ENCODE measurements around the gene DHRSX.
"Not testable (repeated sequence)": the region's sequence is repeated elsewhere in the genome, so short reads cannot be mapped to it uniquely, and the experiment has no call there.

DHRSX gene

GRCh38 chrX:2423899-2424298 is 76.9 kb downstream of the DHRSX start:
- no peak for DNase-seq

- DNase-seq, result no peak
These were observed 77.5 kb downstream of the DHRSX start for GRCh38 chrX:2423282-2423681.

- DNase-seq, result not testable (repeated sequence)
These were observed 81.4 kb downstream of the DHRSX start for GRCh38 chrX:2419418-2419817.

- DNase-seq, result no peak
These were observed 82.8 kb downstream of the DHRSX start for GRCh38 chrX:2418000-2418399.

- DNase-seq, result no peak
These were observed 83.7 kb downstream of the DHRSX start for GRCh38 chrX:2416851-2417604.

GRCh38 chrX:2414384-2414783 is 86.4 kb downstream of the DHRSX start:
- DNase-seq, result no peak

GRCh38 chrX:2413969-2414368 is 86.8 kb downstream of the DHRSX start:
- no peak for DNase-seq

GRCh38 chrX:2412131-2412530 is 88.6 kb downstream of the DHRSX start:
- no peak for DNase-seq

- DNase-seq, result no peak
These were observed 90.3 kb downstream of the DHRSX start for GRCh38 chrX:2410279-2411020.

GRCh38 chrX:2409796-2410195 is 91.0 kb downstream of the DHRSX start:
- DNase-seq, result no peak

GRCh38 chrX:2408856-2409255 is 91.9 kb downstream of the DHRSX start:
- no peak for DNase-seq

GRCh38 chrX:2406891-2407518 is 93.8 kb downstream of the DHRSX start:
- DNase-seq, result no peak

- DNase-seq, result no peak
These were observed 96.0 kb downstream of the DHRSX start for GRCh38 chrX:2404776-2405175.

- DNase-seq, result no peak
These were observed 98.5 kb downstream of the DHRSX start for GRCh38 chrX:2402361-2402690.

- DNase-seq, result no peak
These were observed 99.0 kb downstream of the DHRSX start for GRCh38 chrX:2401590-2402360.

- DNase-seq, result no peak
These were observed 99.6 kb downstream of the DHRSX start for GRCh38 chrX:2401201-2401589.

- no peak for DNase-seq
These were observed 102.6 kb downstream of the DHRSX start for GRCh38 chrX:2398064-2398656.

- no peak for DNase-seq
These were observed 103.3 kb downstream of the DHRSX start for GRCh38 chrX:2397229-2398063.

GRCh38 chrX:2395261-2395992 is 105.3 kb downstream of the DHRSX start:
- DNase-seq, result no peak

GRCh38 chrX:2391869-2392606 is 108.7 kb downstream of the DHRSX start:
- DNase-seq, result no peak

- no peak for DNase-seq
These were observed 110.0 kb downstream of the DHRSX start for GRCh38 chrX:2390754-2391153.
